Tibial nerve (tissue), 4 donors: Measurements from ENCODE around the gene CTH. TPM values are rescaled to one million over a fixed set of nuclear protein-coding genes. Genes with fewer than 3 reads are reported as not detected.
"Not testable (repeated sequence)": the region's sequence is repeated elsewhere in the genome, so short reads cannot be mapped to it uniquely, and the experiment has no call there.

Experiments
- DNase-seq, 2 donors: peaks; one replicate each; pipeline ENCODE4 v3.0.0-alpha.2; 2019; ENCODE audit warnings: low spot score in 2 of 2
- H3K27ac ChIP-seq, 4 donors: fragments of 200-600 bp; sonication (generic) in 3 of 4; one replicate each; pipeline ENCODE4 v1.5.1; 2017 to 2019; ENCODE audit warnings: mild to moderate bottlenecking in 1 of 4
- H3K27me3 ChIP-seq, 2 donors: fragments of 200-600 bp; sonication (generic) in 1 of 2; one replicate each; pipeline versions ENCODE4 v1.5.1 to v1.6.0; 2017 to 2019
- H3K36me3 ChIP-seq, 3 donors: fragments of 200-600 bp; sonication (generic); one replicate each; pipeline ENCODE4 v1.5.1; 2018 to 2019
- H3K4me1 ChIP-seq, 4 donors: fragments of 200-600 bp; sonication (generic) in 3 of 4; one replicate each; pipeline ENCODE4 v1.5.1; 2017 to 2019
- H3K4me3 ChIP-seq, 4 donors: fragments of 200-600 bp; sonication (generic) in 3 of 4; one replicate each; pipeline ENCODE4 v1.5.1; 2017 to 2019; ENCODE audit warnings: mild to moderate bottlenecking in 1 of 4, moderate library complexity in 1 of 4
- H3K9me3 ChIP-seq, 4 donors: fragments of 200-600 bp; sonication (generic) in 3 of 4; one replicate each; pipeline ENCODE4 v1.5.1; 2017 to 2019
- EP300 ChIP-seq, 2 donors: sonication (generic); formaldehyde crosslinking; IDR thresholded peaks; one replicate each; pipeline ENCODE4 v1.6.1; 2017; ENCODE audit warnings: antibody characterized with exemption in 2 of 2, mild to moderate bottlenecking in 1 of 2
- POLR2A ChIP-seq, 2 donors: fragments of 450-650 bp; IDR thresholded peaks; one replicate each; pipeline ENCODE4 v1.6.1; 2017; ENCODE audit warnings: antibody characterized with exemption in 2 of 2, mild to moderate bottlenecking in 2 of 2, moderate library complexity in 2 of 2
- WGBS, 2 donors: methylation state at CpG; one replicate each; pipeline ENCODE4 v1.1.5; 2018; 5-methylcytosine and 5-hydroxymethylcytosine counted together
- total RNA-seq, 4 donors: library from RNA; depleted of rRNA; stranded (reverse); fragments of >200 nt; gene quantifications; one replicate each; pipeline ENCODE4 v1.1.0, GENCODE V29; 2016
- TF ChIP-seq, protein P1 (sequence below), 5 experiments: fragments of 200-600 bp in 3 of 5; fragments of 450-650 bp in 2 of 5; sonication (generic) in 3 of 5; IDR thresholded peaks; one replicate each; pipeline ENCODE4 v1.5.1; 2016 to 2019; ENCODE audit warnings: antibody characterized with exemption in 5 of 5, mild to moderate bottlenecking in 3 of 5, moderate library complexity in 2 of 5

The CTH gene
- total RNA-seq, 4 donors from 2014 or later = 5.7 to 12.2 (median 9.4) TPM

DNA sequence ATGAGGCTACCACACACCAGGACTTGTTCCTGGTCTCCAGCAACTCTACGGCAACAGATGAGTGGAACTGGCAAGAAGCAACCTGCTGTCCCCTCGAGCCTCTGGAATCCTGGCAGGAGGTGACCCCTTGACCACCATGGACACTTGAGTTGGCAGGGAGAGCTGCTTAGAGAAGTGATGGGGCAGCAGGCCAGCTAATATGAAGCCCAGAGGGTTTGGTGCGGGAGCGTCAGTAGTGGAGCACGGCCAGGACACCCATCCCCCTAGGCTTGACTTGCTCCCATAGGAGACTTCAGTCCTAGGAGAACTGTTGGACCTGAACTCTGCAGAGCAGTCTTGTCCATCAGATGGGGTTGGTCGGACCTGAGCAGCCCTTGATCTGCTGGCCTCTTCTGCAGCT, 56.5 kb downstream of the CTH start:
- Histone ChIP-seq H3K27ac (no peak overlapping the region), H3K9me3 (no peaks in the 10 kb centered on the region), H3K4me3 (no peak overlapping the region), H3K27me3 (no peaks in the 10 kb centered on the region), H3K4me1 (no peaks in the 10 kb centered on the region), H3K36me3 (no peaks in the 10 kb centered on the region)
- TF ChIP-seq EP300 (IDR thresholded peaks at IDR 0.05) (no peak), POLR2A (IDR thresholded peaks at IDR 0.05) (no peak)
- TF ChIP-seq, protein P1, sequence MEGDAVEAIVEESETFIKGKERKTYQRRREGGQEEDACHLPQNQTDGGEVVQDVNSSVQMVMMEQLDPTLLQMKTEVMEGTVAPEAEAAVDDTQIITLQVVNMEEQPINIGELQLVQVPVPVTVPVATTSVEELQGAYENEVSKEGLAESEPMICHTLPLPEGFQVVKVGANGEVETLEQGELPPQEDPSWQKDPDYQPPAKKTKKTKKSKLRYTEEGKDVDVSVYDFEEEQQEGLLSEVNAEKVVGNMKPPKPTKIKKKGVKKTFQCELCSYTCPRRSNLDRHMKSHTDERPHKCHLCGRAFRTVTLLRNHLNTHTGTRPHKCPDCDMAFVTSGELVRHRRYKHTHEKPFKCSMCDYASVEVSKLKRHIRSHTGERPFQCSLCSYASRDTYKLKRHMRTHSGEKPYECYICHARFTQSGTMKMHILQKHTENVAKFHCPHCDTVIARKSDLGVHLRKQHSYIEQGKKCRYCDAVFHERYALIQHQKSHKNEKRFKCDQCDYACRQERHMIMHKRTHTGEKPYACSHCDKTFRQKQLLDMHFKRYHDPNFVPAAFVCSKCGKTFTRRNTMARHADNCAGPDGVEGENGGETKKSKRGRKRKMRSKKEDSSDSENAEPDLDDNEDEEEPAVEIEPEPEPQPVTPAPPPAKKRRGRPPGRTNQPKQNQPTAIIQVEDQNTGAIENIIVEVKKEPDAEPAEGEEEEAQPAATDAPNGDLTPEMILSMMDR (IDR thresholded peaks at IDR 0.05) = no peak
- no peak for DNase-seq
- 63 to 73% methylated on average over 6 of the region's 6 CpGs for WGBS, 2 donors

DNA sequence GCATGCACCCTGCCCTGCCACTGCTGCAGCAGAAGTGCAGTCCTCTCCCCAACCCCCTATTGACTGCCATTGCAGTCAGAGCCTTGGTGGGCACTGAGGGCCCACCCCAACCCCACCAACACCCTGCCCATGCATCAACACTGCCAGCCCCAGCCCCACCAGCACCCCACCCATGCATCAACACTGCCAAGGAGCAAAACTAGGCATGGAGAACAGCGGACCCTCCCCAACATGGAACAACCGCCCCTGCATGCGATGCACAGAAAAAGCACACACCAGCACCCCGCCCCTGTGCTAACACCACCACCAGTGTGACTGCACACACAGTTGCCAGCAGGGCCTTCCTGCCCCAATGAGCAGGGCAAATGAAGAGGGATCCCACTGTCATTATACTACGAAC, 57.1 kb downstream of the CTH start:
- no peak for DNase-seq
- H3K27ac ChIP-seq = no peak overlapping the region
- H3K4me1 ChIP-seq = no peaks in the 10 kb centered on the region
- 87 to 100% methylated on average over 3 to 5 of the region's 5 CpGs for WGBS, 2 donors
- H3K36me3 ChIP-seq = no peaks in the 10 kb centered on the region
- H3K9me3 ChIP-seq = no peaks in the 10 kb centered on the region
- H3K27me3 ChIP-seq = no peaks in the 10 kb centered on the region
- H3K4me3 ChIP-seq = no peak overlapping the region
- no peak for TF ChIP-seq POLR2A (IDR thresholded peaks at IDR 0.05)
- TF ChIP-seq EP300 (IDR thresholded peaks at IDR 0.05) = no peak
- TF ChIP-seq, protein P1 (IDR thresholded peaks at IDR 0.05) = no peak

DNA sequence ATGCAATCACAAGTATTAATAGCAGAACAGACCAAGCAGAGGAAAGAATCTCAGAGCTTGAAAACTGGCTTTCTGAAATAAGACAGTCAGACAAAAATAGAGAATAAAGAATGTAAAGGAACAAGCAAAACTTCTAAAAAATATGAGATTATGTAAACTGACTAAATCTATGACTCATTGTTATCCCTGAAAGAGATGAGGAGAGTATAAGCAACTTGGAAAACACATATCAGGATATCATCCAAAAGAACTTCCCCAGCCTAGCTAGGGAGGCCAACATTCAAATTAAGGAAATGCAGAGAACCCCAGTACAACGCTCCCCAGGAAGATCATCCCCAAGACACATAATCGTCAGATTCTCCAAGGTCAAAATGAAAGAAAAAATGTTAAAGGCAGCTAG, 58.1 kb downstream of the CTH start:
- H3K4me3 ChIP-seq, H3K27me3 ChIP-seq, H3K4me1 ChIP-seq, H3K36me3 ChIP-seq, H3K27ac ChIP-seq, H3K9me3 ChIP-seq, DNase-seq: not testable (repeated sequence)
- WGBS, 2 donors = 67 to 80% methylated on average over 2 of the region's 2 CpGs

DNA sequence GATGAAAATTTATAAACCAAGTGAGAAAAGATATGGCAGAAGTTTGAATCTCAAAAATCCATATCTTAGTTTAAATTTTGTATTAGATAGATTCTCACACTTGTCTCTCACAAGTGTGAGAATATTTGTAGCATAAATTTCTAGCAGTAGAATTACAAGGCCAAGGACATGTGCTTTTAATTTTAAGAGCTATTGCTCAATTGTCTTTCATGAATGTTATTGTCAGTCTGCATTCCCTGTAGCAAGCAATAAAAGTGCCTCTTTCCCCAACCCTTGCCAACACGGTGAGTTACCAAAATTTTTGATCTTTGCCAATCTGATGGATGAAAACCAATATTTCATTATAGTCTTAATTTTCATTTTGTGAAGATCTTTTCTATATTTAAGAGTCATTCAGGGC, 64.0 kb downstream of the CTH start:
- no peaks in the 10 kb centered on the region for H3K4me1 ChIP-seq
- TF ChIP-seq EP300 (IDR thresholded peaks at IDR 0.05) = no peak
- TF ChIP-seq POLR2A (IDR thresholded peaks at IDR 0.05) = no peak
- TF ChIP-seq, protein P1 (IDR thresholded peaks at IDR 0.05) = no peak
- no peaks in the 10 kb centered on the region for H3K36me3 ChIP-seq
- WGBS, 2 donors = 70 to 80% methylated on average over 1 of the region's 1 CpG
- no peak overlapping the region for H3K27ac ChIP-seq
- H3K9me3 ChIP-seq = no peaks in the 10 kb centered on the region
- H3K27me3 ChIP-seq = no peaks in the 10 kb centered on the region
- H3K4me3 ChIP-seq = no peak overlapping the region
- no peak for DNase-seq

DNA sequence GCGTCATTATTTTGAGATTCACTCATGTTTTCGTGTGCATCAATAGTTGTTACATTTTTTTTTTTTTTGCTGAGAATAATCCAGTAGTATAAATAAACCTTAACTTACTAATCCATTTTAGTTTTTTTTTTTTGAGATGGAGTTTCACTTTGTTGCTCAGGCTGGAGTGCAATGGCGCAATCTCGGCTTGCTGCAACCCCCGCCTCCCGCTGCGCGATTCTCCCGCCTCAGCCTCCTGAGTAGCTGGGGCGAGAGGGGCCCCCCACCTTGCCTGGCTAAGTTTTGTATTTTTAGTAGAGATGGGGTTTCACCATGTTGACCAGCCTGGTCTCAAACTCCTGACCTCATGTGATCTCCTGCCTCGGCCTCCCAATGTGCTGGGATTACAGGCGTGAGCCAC, 66.0 kb downstream of the CTH start:
- no peaks in the 10 kb centered on the region for H3K36me3 ChIP-seq
- no peak overlapping the region for H3K4me3 ChIP-seq
- TF ChIP-seq POLR2A (IDR thresholded peaks at IDR 0.05) (no peak), EP300 (IDR thresholded peaks at IDR 0.05) (no peak)
- TF ChIP-seq, protein P1 (IDR thresholded peaks at IDR 0.05) = no peak
- no peak for DNase-seq
- 95 to 97% methylated on average over 12 of the region's 12 CpGs for WGBS, 2 donors
- H3K27ac ChIP-seq = no peak overlapping the region
- H3K4me1 ChIP-seq = no peaks in the 10 kb centered on the region
- no peaks in the 10 kb centered on the region for H3K9me3 ChIP-seq
- no peaks in the 10 kb centered on the region for H3K27me3 ChIP-seq

DNA sequence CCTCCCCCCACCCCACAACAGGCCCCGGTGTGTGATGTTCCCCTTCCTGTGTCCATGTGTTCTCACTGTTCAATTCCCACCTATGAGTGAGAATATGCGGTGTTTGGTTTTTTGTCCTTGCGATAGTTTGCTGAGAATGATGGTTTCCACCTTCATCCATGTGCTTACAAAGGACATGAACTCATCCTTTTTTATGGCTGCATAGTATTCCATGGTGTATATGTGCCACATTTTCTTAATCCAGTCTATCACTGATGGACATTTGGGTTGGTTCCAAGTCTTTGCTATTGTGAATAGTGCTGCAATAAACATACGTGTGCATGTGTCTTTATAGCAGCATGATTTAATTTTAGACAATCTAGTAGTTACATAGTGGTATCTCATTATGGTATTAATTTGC, 66.8 kb downstream of the CTH start:
- not testable (repeated sequence) for H3K9me3 ChIP-seq, H3K4me1 ChIP-seq, DNase-seq, H3K4me3 ChIP-seq, H3K27me3 ChIP-seq, H3K36me3 ChIP-seq, H3K27ac ChIP-seq
- 94 to 95% methylated on average over 4 of the region's 4 CpGs for WGBS, 2 donors
